Neural cell (in vitro differentiated cells): ENCODE data around the gene SLC22A23.

Experiments
- EZH2 ChIP-seq: fragments of 200-600, 300-800 bp; shearing (Covaris generic), sonication (generic); IDR thresholded peaks from 2 replicates; pipeline ENCODE4 v1.6.1; 2014; ENCODE audit warnings: antibody characterized with exemption, low read length, borderline replicate concordance, mild to moderate bottlenecking; ENCODE audit not compliant: insufficient read depth, poor library complexity, severe bottlenecking
- RAD21 ChIP-seq: fragments of 450-650 bp; conservative IDR thresholded peaks from 2 replicates; pipeline ENCODE4 v1.6.1; 2014; ENCODE audit warnings: antibody characterized with exemption, mild to moderate bottlenecking, moderate library complexity
- TF ChIP-seq, protein P1 (sequence below): fragments of 450-650 bp; IDR thresholded peaks from 2 replicates; pipeline ENCODE4 v1.5.1; 2014; ENCODE audit warnings: antibody characterized with exemption, mild to moderate bottlenecking, moderate library complexity; ENCODE audit not compliant: poor library complexity, severe bottlenecking

DNA sequence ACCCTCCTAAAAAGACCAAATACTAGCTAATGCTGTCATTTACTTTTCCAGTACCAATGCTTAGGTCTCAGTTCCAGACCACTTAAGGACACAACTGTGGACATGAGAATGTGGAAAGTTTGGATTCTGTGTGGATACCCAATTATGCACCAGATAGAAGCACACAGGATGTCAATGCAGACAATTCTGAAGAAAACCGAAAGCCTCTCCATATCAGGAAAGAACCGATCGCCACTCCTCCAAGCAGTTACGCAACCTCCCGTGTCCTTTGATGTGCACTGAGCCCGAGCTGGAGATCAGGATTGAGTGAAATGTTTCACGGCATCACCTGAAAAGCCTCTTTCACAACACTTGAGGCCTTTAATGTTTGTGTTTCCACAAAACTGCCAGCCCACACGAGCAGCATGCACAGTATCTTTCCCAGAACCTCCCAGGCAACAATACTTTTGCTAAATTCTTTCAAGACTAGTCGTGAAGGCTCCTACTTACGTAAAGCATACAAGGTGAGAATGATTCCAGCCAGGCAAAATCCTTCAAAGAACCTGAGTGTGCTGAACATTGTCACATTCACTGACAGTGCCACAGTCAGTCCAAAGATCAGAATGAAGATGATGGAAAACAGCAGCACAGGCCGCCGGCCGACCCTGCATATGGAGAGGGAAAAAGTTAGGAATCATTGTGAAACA is 47.0 kb downstream of the SLC22A23 start:
- TF ChIP-seq EZH2 (no peak), RAD21 (no peak)
- TF ChIP-seq, protein P1, sequence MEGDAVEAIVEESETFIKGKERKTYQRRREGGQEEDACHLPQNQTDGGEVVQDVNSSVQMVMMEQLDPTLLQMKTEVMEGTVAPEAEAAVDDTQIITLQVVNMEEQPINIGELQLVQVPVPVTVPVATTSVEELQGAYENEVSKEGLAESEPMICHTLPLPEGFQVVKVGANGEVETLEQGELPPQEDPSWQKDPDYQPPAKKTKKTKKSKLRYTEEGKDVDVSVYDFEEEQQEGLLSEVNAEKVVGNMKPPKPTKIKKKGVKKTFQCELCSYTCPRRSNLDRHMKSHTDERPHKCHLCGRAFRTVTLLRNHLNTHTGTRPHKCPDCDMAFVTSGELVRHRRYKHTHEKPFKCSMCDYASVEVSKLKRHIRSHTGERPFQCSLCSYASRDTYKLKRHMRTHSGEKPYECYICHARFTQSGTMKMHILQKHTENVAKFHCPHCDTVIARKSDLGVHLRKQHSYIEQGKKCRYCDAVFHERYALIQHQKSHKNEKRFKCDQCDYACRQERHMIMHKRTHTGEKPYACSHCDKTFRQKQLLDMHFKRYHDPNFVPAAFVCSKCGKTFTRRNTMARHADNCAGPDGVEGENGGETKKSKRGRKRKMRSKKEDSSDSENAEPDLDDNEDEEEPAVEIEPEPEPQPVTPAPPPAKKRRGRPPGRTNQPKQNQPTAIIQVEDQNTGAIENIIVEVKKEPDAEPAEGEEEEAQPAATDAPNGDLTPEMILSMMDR = no peak
